CD1c-positive myeloid dendritic cell (primary cell): ENCODE measurements around the gene MYL5.
"Not testable (repeated sequence)": the region's sequence is repeated elsewhere in the genome, so short reads cannot be mapped to it uniquely, and the experiment has no call there.

ENCODE experiments used
- DNase-seq: peaks from one replicate; pipeline ENCODE4 v3.0.0-alpha.2; 2016; ENCODE audit errors: extremely low spot score

Gene MYL5

GRCh38 chr4:705278-706082, 31.1 kb downstream of the MYL5 start, which contains the start of gene PCGF3:
TSS of gene PCGF3 (plus strand) at chr4:705832. CDS start at chr4:733681, 27,849 bp downstream.
- peak; percentile 99 for DNase-seq

GRCh38 chr4:706083-706633, 31.8 kb downstream of the MYL5 start:
- not testable (repeated sequence) for DNase-seq

DNA sequence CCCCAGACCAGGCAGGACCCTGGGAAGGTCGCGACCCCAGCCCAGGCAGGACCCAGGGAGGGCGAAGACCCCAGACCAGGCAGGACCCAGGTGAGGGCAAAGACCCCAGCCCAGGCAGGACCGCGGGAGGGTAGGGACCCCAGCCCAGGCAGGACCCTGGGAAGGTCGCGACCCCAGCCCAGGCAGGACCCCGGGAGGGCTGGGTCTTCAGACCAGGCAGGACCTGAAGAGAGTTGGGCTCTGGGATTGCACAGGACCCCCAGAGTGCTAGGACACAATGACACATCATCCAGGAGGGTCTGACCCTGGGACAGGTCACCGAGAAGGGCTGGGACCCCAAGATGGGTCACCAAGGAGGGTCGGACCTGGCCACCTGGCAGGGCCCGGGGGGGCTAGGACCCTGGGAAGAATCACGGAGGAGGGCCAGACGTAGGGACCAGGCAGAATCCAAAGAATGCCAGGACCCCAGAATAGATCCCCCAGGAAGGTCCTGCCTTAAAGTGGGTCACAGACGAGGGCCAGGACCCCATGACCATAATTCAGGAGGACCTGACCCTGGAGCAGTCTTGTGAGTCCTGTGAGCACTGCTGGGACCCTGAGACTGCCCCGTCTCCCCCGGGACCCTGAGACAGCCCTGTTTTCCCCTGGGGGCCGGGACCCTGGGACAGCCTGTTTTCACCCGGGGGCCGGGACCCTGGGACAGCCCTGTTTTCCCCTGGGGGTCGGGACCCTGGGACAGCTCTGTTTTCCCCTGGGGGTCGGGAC, 32.7 kb downstream of the MYL5 start:
- DNase-seq, result no peak

GRCh38 chr4:707929-708630, 33.7 kb downstream of the MYL5 start:
- no peak for DNase-seq

DNA sequence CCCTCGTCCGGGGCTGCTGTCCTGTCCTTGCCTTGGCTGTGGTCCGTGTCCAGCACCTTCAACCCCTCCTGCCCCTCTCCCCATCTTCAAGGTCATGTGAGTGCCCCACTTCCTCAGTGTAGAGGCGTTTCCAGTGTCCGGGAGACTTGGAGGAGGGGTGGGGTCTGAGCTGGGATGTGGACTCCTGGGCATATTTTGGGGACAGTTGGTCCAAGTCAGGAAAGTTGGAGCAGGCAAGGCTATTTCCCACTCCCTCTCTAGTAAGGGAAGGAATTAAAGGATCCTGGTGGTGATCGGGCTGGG, 34.2 kb downstream of the MYL5 start:
- DNase-seq, result no peak

DNA sequence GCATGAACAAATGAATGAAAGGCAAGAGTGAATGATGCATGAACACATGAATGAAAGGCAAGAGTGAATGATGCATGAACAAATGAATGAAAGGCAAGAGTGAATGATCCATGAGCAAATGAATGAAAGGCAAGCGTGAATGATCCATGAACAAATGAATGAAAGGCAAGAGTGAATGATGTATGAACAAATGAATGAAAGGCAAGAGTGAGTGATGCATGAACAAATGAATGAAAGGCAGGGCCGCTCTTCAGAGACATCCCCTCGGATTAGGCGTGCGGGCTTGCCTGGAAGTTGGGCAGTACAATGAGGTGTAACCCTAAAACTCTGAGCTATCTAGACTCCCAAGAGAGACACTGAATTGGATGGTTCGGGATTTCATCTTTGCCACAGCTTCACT, 35.0 kb downstream of the MYL5 start:
- DNase-seq, result no peak

- DNase-seq, result no peak
These were observed 35.8 kb downstream of the MYL5 start for GRCh38 chr4:710116-710515.

GRCh38 chr4:710916-711315, 36.6 kb downstream of the MYL5 start:
- DNase-seq, result no peak

- no peak for DNase-seq
These were observed 37.8 kb downstream of the MYL5 start for GRCh38 chr4:712093-712492.

- no peak for DNase-seq
These were observed 38.7 kb downstream of the MYL5 start for GRCh38 chr4:712916-713632.

GRCh38 chr4:714087-714486, 39.7 kb downstream of the MYL5 start:
- no peak for DNase-seq

DNA sequence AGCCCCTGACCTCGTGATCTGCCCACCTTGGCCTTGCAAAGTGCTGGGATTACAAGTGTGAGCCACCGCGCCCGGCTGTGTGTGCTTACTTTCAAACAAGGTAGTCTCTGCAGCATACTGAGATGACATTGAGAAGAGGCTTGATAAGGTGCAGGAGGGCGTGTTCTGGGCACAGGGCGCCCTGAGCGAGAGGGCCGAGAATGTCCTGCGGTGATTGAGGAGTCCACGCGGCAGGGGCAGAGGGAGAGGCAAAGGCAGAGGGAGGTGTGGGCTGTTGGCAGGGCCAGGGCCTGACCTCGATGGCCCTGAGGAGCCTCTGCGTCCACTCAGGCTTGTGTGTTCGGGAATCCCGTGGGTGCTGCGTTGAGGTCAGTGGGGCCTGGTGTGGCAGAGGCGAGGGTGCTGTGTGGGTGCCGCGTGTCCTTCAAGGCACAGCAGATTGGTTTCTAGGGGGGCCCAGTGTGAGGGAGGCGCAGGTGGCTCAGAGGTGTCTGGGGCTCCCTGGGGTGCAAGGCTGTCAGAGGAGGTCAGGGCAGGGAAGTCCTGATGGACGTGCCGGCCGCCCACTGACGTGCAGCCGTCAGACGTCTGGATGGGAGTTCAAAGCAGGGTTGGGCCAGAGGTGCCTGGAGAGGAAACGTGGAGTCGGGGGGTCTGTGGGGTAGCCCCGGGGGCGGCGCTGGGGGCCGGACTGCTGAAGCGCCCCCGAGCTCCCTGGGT, 43.4 kb downstream of the MYL5 start:
- DNase-seq, result no peak

DNA sequence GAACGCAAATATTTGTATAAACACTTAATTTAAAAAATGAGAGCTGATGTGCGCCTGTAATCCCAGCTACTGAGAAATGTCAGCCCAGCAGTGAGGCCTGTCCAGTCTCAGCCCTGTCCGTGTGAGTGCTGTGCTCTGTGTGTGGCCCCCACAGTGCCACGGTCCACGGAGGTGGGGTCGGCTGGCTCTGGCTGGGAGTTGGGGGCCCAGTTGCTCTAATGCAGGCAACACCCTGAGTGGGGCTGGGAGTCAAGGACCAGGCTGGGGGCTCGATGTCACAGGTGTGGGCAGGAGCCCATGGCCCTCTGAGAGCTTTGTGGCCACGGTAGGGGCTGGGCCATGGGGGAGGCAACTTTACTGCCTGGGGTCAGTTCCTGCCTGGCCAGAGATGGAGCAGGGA, 44.1 kb downstream of the MYL5 start:
- no peak for DNase-seq

- DNase-seq, result no peak
These were observed 45.9 kb downstream of the MYL5 start for GRCh38 chr4:720111-720860.

GRCh38 chr4:721261-722168, 47.2 kb downstream of the MYL5 start:
- DNase-seq, result no peak

GRCh38 chr4:722169-722725, 47.9 kb downstream of the MYL5 start:
- DNase-seq, result no peak

GRCh38 chr4:722851-723360, 48.6 kb downstream of the MYL5 start:
- DNase-seq, result no peak

- DNase-seq, result no peak
These were observed 49.6 kb downstream of the MYL5 start for GRCh38 chr4:723751-724530.
